H1 (cell line): ENCODE measurements around the gene SLC38A8. TPM values are rescaled to one million over a fixed set of nuclear protein-coding genes. Genes with fewer than 3 reads are reported as not detected.

Source experiments
- CTCF ChIA-PET: fragments of 300-600 bp; sonication (Branson Sonifier 250); formaldehyde crosslinking; loops from one replicate; lab custom pipeline; 2021; ENCODE audit not compliant: partially characterized antibody; lab: Charles Lee
- POLR2A ChIA-PET: fragments of 300-600 bp; sonication (Branson Sonifier 250); formaldehyde crosslinking; loops from one replicate; lab custom pipeline; 2021; ENCODE audit warnings: inconsistent platforms; ENCODE audit not compliant: partially characterized antibody; lab: Charles Lee
- DNase-seq, 2 experiments: peaks; one replicate each; pipeline versions ENCODE4 v3.0.0 to v3.0.0-alpha.2; 2010 to 2022; ENCODE audit warnings: low spot score in 2 of 2, low read depth in 1 of 2, mixed read lengths in 1 of 2
- FAIRE-seq: peaks from 2 replicates; lab custom pipeline; 2011; peaks lifted over from hg19 to GRCh38; lab: Jason Lieb, UNC
- H2AFZ ChIP-seq: 2 replicates; pipeline ENCODE4 v1.8.1; 2012; ENCODE audit warnings: low read length, inconsistent platforms
- H2AK5ac ChIP-seq: 2 replicates; pipeline ENCODE4 v1.6.1; 2013; ENCODE audit warnings: low read depth, low read length
- H2BK120ac ChIP-seq: replicated peaks from 2 replicates; pipeline ENCODE3; 2013; ENCODE audit warnings: low read depth, low read length, inconsistent platforms
- H2BK12ac ChIP-seq: 2 replicates; pipeline ENCODE4 v1.6.1; 2013; ENCODE audit warnings: low read depth, low read length
- H2BK15ac ChIP-seq: 2 replicates; pipeline ENCODE4 v1.6.1; 2013; ENCODE audit warnings: low read length
- H2BK20ac ChIP-seq: 2 replicates; pipeline ENCODE4 v1.6.1; 2013; ENCODE audit warnings: low read length
- H2BK5ac ChIP-seq: 2 replicates; pipeline ENCODE4 v1.6.1; 2013; ENCODE audit warnings: low read depth, low read length
- H3K14ac ChIP-seq: 2 replicates; pipeline ENCODE4 v1.6.1; 2013; ENCODE audit warnings: inconsistent platforms; ENCODE audit not compliant: insufficient read length
- H3K18ac ChIP-seq: 2 replicates; pipeline ENCODE4 v1.6.1; 2013; ENCODE audit warnings: low read length; ENCODE audit errors: extremely low read depth
- H3K23ac ChIP-seq: 2 replicates; pipeline ENCODE4 v1.6.1; 2013; ENCODE audit warnings: inconsistent platforms; ENCODE audit not compliant: insufficient read length
- H3K23me2 ChIP-seq: 2 replicates; pipeline ENCODE4 v1.6.1; 2013; ENCODE audit warnings: low read depth, low read length
- H3K27ac ChIP-seq: 2 replicates; pipeline ENCODE4 v1.6.1; 2011; ENCODE audit warnings: low read depth, low read length, inconsistent platforms
- H3K27me3 ChIP-seq, 4 experiments: replicated peaks in 1 of 4; 1 replicate in 1 of 4; 2 replicates in 3 of 4; pipeline versions ENCODE4 v1.6.1 to v1.8.1; 2011 to 2013; ENCODE audit warnings: low read length in 3 of 4, mild to moderate bottlenecking in 3 of 4, inconsistent platforms in 2 of 4, mixed read lengths in 2 of 4, moderate library complexity in 1 of 4; ENCODE audit not compliant: control insufficient read depth in 3 of 4, insufficient read depth in 3 of 4; ENCODE audit errors: extremely low read depth in 1 of 4
- H3K36me3 ChIP-seq, 4 experiments: 2 replicates each; pipeline versions ENCODE4 v1.6.1 to v1.8.1; 2011 to 2013; ENCODE audit warnings: mild to moderate bottlenecking in 4 of 4, low read length in 3 of 4, moderate library complexity in 2 of 4, control low read depth in 1 of 4, inconsistent platforms in 1 of 4; ENCODE audit not compliant: insufficient read depth in 4 of 4, control insufficient read depth in 2 of 4
- H3K4ac ChIP-seq: replicated peaks from 2 replicates; pipeline ENCODE3; 2013; ENCODE audit warnings: low read length, low read depth, mixed read lengths, inconsistent platforms; ENCODE audit not compliant: insufficient read length
- H3K4me1 ChIP-seq, 4 experiments: replicated peaks in 1 of 4; 1 replicate in 1 of 4; 2 replicates in 3 of 4; pipeline versions ENCODE4 v1.6.1 to v1.8.1; 2011 to 2013; ENCODE audit warnings: low read length in 3 of 4, inconsistent platforms in 2 of 4, mixed read lengths in 1 of 4; ENCODE audit not compliant: insufficient read depth in 4 of 4, control insufficient read depth in 3 of 4
- H3K4me2 ChIP-seq, 2 experiments: 2 replicates each; pipeline versions ENCODE4 v1.6.1 to v1.8.1; 2011 to 2013; ENCODE audit warnings: low read depth in 2 of 2, low read length in 2 of 2, control low read depth in 1 of 2, inconsistent platforms in 1 of 2, mild to moderate bottlenecking in 1 of 2; ENCODE audit not compliant: insufficient read depth in 1 of 2
- H3K4me3 ChIP-seq, 4 experiments: fragments of 200-600, 300-600 bp in 1 of 4; sonication (generic), shearing (Covaris generic), sonication (Bioruptor Twin) in 1 of 4; 2 replicates each; pipeline versions ENCODE4 v1.5.1 to v1.8.1; 2011 to 2016; ENCODE audit warnings: low read length in 4 of 4, low read depth in 3 of 4, control low read depth in 2 of 4, inconsistent platforms in 2 of 4, mild to moderate bottlenecking in 2 of 4, mixed read lengths in 1 of 4, moderate library complexity in 1 of 4; ENCODE audit not compliant: insufficient read depth in 2 of 4; ENCODE audit errors: extremely low read depth in 1 of 4
- H3K56ac ChIP-seq: replicated peaks from 2 replicates; pipeline ENCODE3; 2013; ENCODE audit warnings: low read depth, mild to moderate bottlenecking, mixed read lengths, low read length, inconsistent platforms; ENCODE audit not compliant: insufficient read length
- H3K79me1 ChIP-seq: 2 replicates; pipeline ENCODE4 v1.6.1; 2013; ENCODE audit warnings: low read depth, low read length, control low read depth
- H3K79me2 ChIP-seq, 2 experiments: 2 replicates each; pipeline versions ENCODE4 v1.6.1 to v1.8.1; 2012 to 2013; ENCODE audit warnings: low read length in 2 of 2, mild to moderate bottlenecking in 2 of 2, inconsistent platforms in 1 of 2; ENCODE audit not compliant: insufficient read depth in 2 of 2, control insufficient read depth in 1 of 2
- H3K9ac ChIP-seq, 4 experiments: replicated peaks in 1 of 4; 1 replicate in 1 of 4; 2 replicates in 3 of 4; pipeline versions ENCODE4 v1.6.1 to v1.8.1; 2011 to 2013; ENCODE audit warnings: low read depth in 3 of 4, low read length in 3 of 4, control low read depth in 2 of 4, mild to moderate bottlenecking in 2 of 4, moderate library complexity in 2 of 4, inconsistent platforms in 1 of 4; ENCODE audit errors: extremely low read depth in 1 of 4
- H3K9me3 ChIP-seq, 2 experiments: 2 replicates each; pipeline versions ENCODE4 v1.6.1 to v1.8.1; 2012 to 2013; ENCODE audit warnings: mild to moderate bottlenecking in 2 of 2, moderate library complexity in 2 of 2, control low read depth in 1 of 2, inconsistent platforms in 1 of 2, low read depth in 1 of 2, low read length in 1 of 2, mixed read lengths in 1 of 2; ENCODE audit not compliant: insufficient read depth in 2 of 2
- H4K20me1 ChIP-seq, 2 experiments: replicated peaks in 1 of 2; 2 replicates each; pipeline versions ENCODE3 to v1.8.1; 2011 to 2013; ENCODE audit warnings: inconsistent platforms in 2 of 2, low read length in 2 of 2, mild to moderate bottlenecking in 1 of 2; ENCODE audit not compliant: insufficient read depth in 2 of 2, control insufficient read depth in 1 of 2
- H4K5ac ChIP-seq: 2 replicates; pipeline ENCODE4 v1.6.1; 2013; ENCODE audit warnings: low read length, low read depth, mixed read lengths, inconsistent platforms; ENCODE audit not compliant: insufficient read length
- H4K8ac ChIP-seq: 2 replicates; pipeline ENCODE4 v1.8.0; 2013; ENCODE audit warnings: mild to moderate bottlenecking, moderate library complexity, low read length, inconsistent platforms; ENCODE audit not compliant: insufficient read depth; ENCODE audit errors: extremely low read depth
- H4K91ac ChIP-seq: replicated peaks from 2 replicates; pipeline ENCODE3; 2013; ENCODE audit warnings: low read length, mixed read lengths, inconsistent platforms; ENCODE audit not compliant: insufficient read length
- BCL11A ChIP-seq, 2 experiments: IDR thresholded peaks; one replicate each; pipeline ENCODE4 v1.6.1; 2011; ENCODE audit warnings: low read depth in 2 of 2, low read length in 2 of 2, mild to moderate bottlenecking in 2 of 2
- RNF2 ChIP-seq: fragments of 200-900, 300-1000 bp; sonication (generic); IDR thresholded peaks from 2 replicates; pipeline ENCODE4 v1.7.1; 2016; ENCODE audit warnings: borderline replicate concordance, low read depth, mild to moderate bottlenecking, antibody characterized with exemption, low read length; ENCODE audit not compliant: poor library complexity, severe bottlenecking; ENCODE audit errors: missing control alignments
- SAP30 ChIP-seq: fragments of 300-600 bp; sonication (generic); IDR thresholded peaks from 2 replicates; pipeline ENCODE4 v1.7.1; 2012; ENCODE audit warnings: low read length, moderate library complexity, mild to moderate bottlenecking, inconsistent platforms; ENCODE audit not compliant: insufficient read depth, insufficient replicate concordance
- SIRT6 ChIP-seq: IDR thresholded peaks from one replicate; pipeline ENCODE4 v1.7.1; 2012; ENCODE audit warnings: low read length, inconsistent platforms
- USF2 ChIP-seq: IDR thresholded peaks from 2 replicates; pipeline ENCODE4 v1.6.1; 2011; ENCODE audit warnings: low read length, improper control_type of control experiment
- ZNF274 ChIP-seq: IDR thresholded peaks from 2 replicates; pipeline ENCODE4 v1.7.0; 2012; ENCODE audit warnings: low read length, borderline replicate concordance; ENCODE audit errors: extremely low read depth
- WGBS, 2 experiments: shearing (Covaris generic) in 1 of 2; methylation state at CpG; one replicate each; pipeline versions ENCODE4 v1.1.6 to v1.1.7; 2013 to 2015; ENCODE audit warnings: low lambda C conversion rate in 2 of 2, mixed read lengths in 2 of 2, inconsistent platforms in 1 of 2, low coverage in 1 of 2, missing lambda C conversion rate in 1 of 2; ENCODE audit not compliant: insufficient replicate concordance in 2 of 2, insufficient coverage in 1 of 2, insufficient read length in 1 of 2; ENCODE audit errors: extremely low coverage in 1 of 2, missing lambda C conversion rate in 1 of 2; 5-methylcytosine and 5-hydroxymethylcytosine counted together
- polyA plus RNA-seq, 7 experiments: library from polyadenylated mRNA; depleted of rRNA in 3 of 7; stranded (reverse) in 5 of 7; unstranded in 2 of 7; fragments of >200 nt in 5 of 7; fragments of 200-250 nt in 2 of 7; gene quantifications; 1 replicate in 5 of 7; 2 replicates in 1 of 7; 4 replicates in 1 of 7; pipeline versions ENCODE4 v1.2.1 to v1.2.3, GENCODE V29; 2011 to 2013; ENCODE audit warnings: missing spikeins in 2 of 7, mixed read lengths in 2 of 7
- total RNA-seq: library from RNA; stranded (reverse); fragmentation: NEBNext Ultra II Directional; extraction: Animal tissue kit (Norgen Biotek cat#: 25700); gene quantifications from 2 replicates; pipeline ENCODE4 v1.2.1, GENCODE V29; 2021
- TF ChIP-seq, protein P1 (sequence below): IDR thresholded peaks from 2 replicates; pipeline ENCODE4 v1.6.1; 2012; ENCODE audit warnings: inconsistent platforms
- TF ChIP-seq, protein P2 (sequence below): IDR thresholded peaks from 2 replicates; pipeline ENCODE4 v1.6.1; 2011; ENCODE audit warnings: low read depth, mild to moderate bottlenecking, low read length; ENCODE audit not compliant: insufficient read depth

Gene SLC38A8
- total and polyA plus RNA-seq, 2 of the 8 experiments (the other 6 are each of a cell fraction or from before 2014, with no cell fraction given) = 0.08 TPM; not detected in 1

DNA sequence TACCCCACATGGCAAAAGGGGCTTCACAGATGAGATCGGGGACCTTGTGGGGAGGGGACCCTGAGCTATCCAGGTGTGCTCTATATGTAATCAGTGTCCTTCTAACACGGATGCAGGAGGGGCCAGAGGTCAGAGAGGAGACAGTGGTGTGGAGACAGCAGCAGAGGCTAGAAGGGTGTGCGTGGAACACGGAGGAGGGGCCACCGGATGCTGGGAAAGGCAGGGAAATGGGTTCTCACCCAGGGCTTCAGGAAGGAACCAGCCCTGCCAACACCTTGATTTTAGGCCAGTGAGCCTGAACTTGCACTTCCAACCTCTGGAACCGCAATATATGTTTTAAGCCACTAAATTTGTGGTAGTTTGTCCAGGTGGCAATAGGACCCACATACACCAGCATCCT lies 4.6 kb upstream of the SLC38A8 start:
- no peak overlapping the region for H3K4ac ChIP-seq
- no peak overlapping the region for H2BK120ac ChIP-seq
- H3K4me1 ChIP-seq = peaks cover 0 to 12% (median 9%) of the 10 kb centered on the region in 4 experiments; a peak in 6 of 7 replicates
- CTCF ChIA-PET = interaction anchor here (0.8 to 12.8 kb wide), 11 partner anchors 11 to 128 kb away, joined by 3 to 267 read pairs (median 9); partner anchors contain the start of gene OSGIN1
- H2BK5ac ChIP-seq = no peak overlapping the region
- H2BK20ac ChIP-seq = no peak overlapping the region
- no peak overlapping the region for H3K4me3 ChIP-seq
- no peak overlapping the region for H3K23ac ChIP-seq
- H2AK5ac ChIP-seq = no peak overlapping the region
- no peaks in the 10 kb centered on the region for H3K79me2 ChIP-seq
- no peak overlapping the region for H3K18ac ChIP-seq
- H2AFZ ChIP-seq = no peak overlapping the region
- H3K27me3 ChIP-seq = no peaks in the 10 kb centered on the region; a peak in 1 of 7 replicates
- H3K56ac ChIP-seq = no peak overlapping the region
- no peak overlapping the region; the same call in 1 of the 2 replicates for H4K8ac ChIP-seq
- H4K20me1 ChIP-seq = peaks cover 0 to 2% of the 10 kb centered on the region in 2 experiments
- H3K14ac ChIP-seq = no peak overlapping the region
- 92% methylated on average over 6 of the region's 6 CpGs; no CpG with 5 or more reads in 1 of the 2 experiments for WGBS, 2 experiments
- FAIRE-seq (no peak), DNase-seq (no peak)
- H4K91ac ChIP-seq = no peak overlapping the region
- H2BK15ac ChIP-seq = no peak overlapping the region
- H4K5ac ChIP-seq = no peak overlapping the region
- H3K36me3 ChIP-seq = peaks cover 0 to 3% (median 0%) of the 10 kb centered on the region in 4 experiments; a peak in 2 of 8 replicates
- POLR2A ChIA-PET = interaction anchor here (1.8 kb wide), 1 partner anchor 91 kb away, joined by 4 read pairs; no protein-coding TSS in a partner anchor
- no peak overlapping the region for H3K27ac ChIP-seq
- H3K79me1 ChIP-seq = no peaks in the 10 kb centered on the region
- H3K23me2 ChIP-seq = no peaks in the 10 kb centered on the region
- no peak overlapping the region for H2BK12ac ChIP-seq
- H3K9me3 ChIP-seq = no peaks in the 10 kb centered on the region
- no peak overlapping the region for H3K9ac ChIP-seq
- no peak overlapping the region for H3K4me2 ChIP-seq
- TF ChIP-seq USF2 (no peak), ZNF274 (no peak), SAP30 (no peak), SIRT6 (no peak), RNF2 (no peak), BCL11A (IDR thresholded peaks at IDR 0.05; ENCODE audit: low read depth in 2 of 2, low read length in 2 of 2) (no peak)
- TF ChIP-seq, protein P1, sequence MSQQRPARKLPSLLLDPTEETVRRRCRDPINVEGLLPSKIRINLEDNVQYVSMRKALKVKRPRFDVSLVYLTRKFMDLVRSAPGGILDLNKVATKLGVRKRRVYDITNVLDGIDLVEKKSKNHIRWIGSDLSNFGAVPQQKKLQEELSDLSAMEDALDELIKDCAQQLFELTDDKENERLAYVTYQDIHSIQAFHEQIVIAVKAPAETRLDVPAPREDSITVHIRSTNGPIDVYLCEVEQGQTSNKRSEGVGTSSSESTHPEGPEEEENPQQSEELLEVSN = no peak
- TF ChIP-seq, protein P2, sequence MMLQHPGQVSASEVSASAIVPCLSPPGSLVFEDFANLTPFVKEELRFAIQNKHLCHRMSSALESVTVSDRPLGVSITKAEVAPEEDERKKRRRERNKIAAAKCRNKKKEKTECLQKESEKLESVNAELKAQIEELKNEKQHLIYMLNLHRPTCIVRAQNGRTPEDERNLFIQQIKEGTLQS = no peak
